Left hindlimb (tissue), 1 donor: ENCODE measurements around the gene HPGD.
"Not testable (repeated sequence)": the region's sequence is repeated elsewhere in the genome, so short reads cannot be mapped to it uniquely, and the experiment has no call there.

Experiments
- DNase-seq: peaks from one replicate; pipeline ENCODE4 v3.0.0-alpha.2; 2018

HPGD gene

GRCh38 chr4:174524242-174524641 lies 2.0 kb upstream of the HPGD start:
- no peak for DNase-seq

- no peak for DNase-seq
These were observed 871 bp upstream of the HPGD start for GRCh38 chr4:174523025-174523693.

GRCh38 chr4:174521800-174522182 lies 497 bp downstream of the HPGD start:
- no peak for DNase-seq

GRCh38 chr4:174520660-174521059 lies 1.6 kb downstream of the HPGD start:
- DNase-seq, result no peak

GRCh38 chr4:174517502-174518445 lies 4.5 kb downstream of the HPGD start:
- DNase-seq, result no peak

GRCh38 chr4:174516794-174517193 lies 5.5 kb downstream of the HPGD start:
- DNase-seq, result no peak

GRCh38 chr4:174516345-174516744 lies 5.9 kb downstream of the HPGD start:
- DNase-seq, result no peak

- DNase-seq, result no peak
These were observed 9.5 kb downstream of the HPGD start for GRCh38 chr4:174512745-174513144.

- DNase-seq, result no peak
These were observed 16.4 kb downstream of the HPGD start for GRCh38 chr4:174505892-174506291.

GRCh38 chr4:174505007-174505406 lies 17.3 kb downstream of the HPGD start:
- DNase-seq, result no peak

GRCh38 chr4:174503079-174503715 lies 19.1 kb downstream of the HPGD start:
- DNase-seq, result no peak

- DNase-seq, result no peak
These were observed 25.5 kb downstream of the HPGD start for GRCh38 chr4:174496631-174497432.

- no peak for DNase-seq
These were observed 26.7 kb downstream of the HPGD start for GRCh38 chr4:174495626-174496025.

- DNase-seq, result no peak
These were observed 27.6 kb downstream of the HPGD start for GRCh38 chr4:174494726-174495125.

- DNase-seq, result no peak
These were observed 28.1 kb downstream of the HPGD start for GRCh38 chr4:174494146-174494545.

- DNase-seq, result no peak
These were observed 31.8 kb downstream of the HPGD start for GRCh38 chr4:174490451-174490961.

- DNase-seq, result not testable (repeated sequence)
These were observed 33.9 kb downstream of the HPGD start for GRCh38 chr4:174488368-174488767.

- DNase-seq, result no peak
These were observed 37.3 kb downstream of the HPGD start for GRCh38 chr4:174485025-174485424.

- DNase-seq, result no peak
These were observed 38.5 kb downstream of the HPGD start for GRCh38 chr4:174483792-174484191.

GRCh38 chr4:174479140-174479539 lies 43.1 kb downstream of the HPGD start:
- no peak for DNase-seq

- no peak for DNase-seq
These were observed 46.8 kb downstream of the HPGD start for GRCh38 chr4:174475528-174475927.

- DNase-seq, result no peak
These were observed 47.7 kb downstream of the HPGD start for GRCh38 chr4:174474457-174475075.
